ENCODE data around the gene AQP6.

- no peak for TF ChIP-seq POLR2A (IDR thresholded peaks at IDR 0.05)
- no peak for TF ChIP-seq CTCF (IDR thresholded peaks at IDR 0.05)
These were observed 9.6 kb upstream of the AQP6 start for GRCh38 chr12:49962861-49963765.
